ENCODE results near the gene RNF223. TPM values are rescaled to one million over a fixed set of nuclear protein-coding genes. Genes with fewer than 3 reads are reported as not detected.
"Not testable (repeated sequence)": the region's sequence is repeated elsewhere in the genome, so short reads cannot be mapped to it uniquely, and the experiment has no call there.

RNF223 gene
- total RNA-seq, 1 donor from 2014 or later, result not detected

DNA sequence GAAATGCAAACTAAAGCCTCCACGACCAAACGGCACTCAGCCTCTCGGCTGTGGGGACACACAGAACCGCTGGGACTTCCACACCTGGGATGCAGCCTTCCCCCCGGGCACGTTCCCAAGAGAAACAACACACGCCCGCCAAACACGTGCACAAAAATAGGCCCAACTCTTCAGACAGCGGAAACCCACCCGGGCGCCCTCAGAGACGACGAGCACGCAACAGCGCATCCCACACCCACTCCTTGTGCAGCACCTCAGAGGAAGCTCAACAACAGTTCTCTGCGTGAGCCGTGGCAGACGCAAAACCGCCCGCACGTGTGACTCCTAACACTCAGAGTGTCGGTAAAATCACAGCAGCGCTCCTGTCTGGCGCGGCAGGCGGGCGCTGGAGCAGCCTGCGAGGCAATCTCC, 36.5 kb upstream of the RNF223 start:
- Mint-ChIP-seq H3K27ac (ENCODE audit: unreplicated experiment) (no peak overlapping the region), H3K4me1 (ENCODE audit: unreplicated experiment) (peaks cover 11% of the 10 kb centered on the region), H3K9me3 (ENCODE audit: unreplicated experiment) (peaks cover 4% of the 10 kb centered on the region), H3K27me3 (ENCODE audit: unreplicated experiment) (peaks cover 6% of the 10 kb centered on the region), H3K36me3 (ENCODE audit: low read depth, unreplicated experiment) (peaks cover 33% of the 10 kb centered on the region), H3K4me3 (ENCODE audit: unreplicated experiment) (peak overlapping the region; percentile 42)
- no peak for DNase-seq (ENCODE audit: low spot score)
- TF ChIP-seq, protein P1, sequence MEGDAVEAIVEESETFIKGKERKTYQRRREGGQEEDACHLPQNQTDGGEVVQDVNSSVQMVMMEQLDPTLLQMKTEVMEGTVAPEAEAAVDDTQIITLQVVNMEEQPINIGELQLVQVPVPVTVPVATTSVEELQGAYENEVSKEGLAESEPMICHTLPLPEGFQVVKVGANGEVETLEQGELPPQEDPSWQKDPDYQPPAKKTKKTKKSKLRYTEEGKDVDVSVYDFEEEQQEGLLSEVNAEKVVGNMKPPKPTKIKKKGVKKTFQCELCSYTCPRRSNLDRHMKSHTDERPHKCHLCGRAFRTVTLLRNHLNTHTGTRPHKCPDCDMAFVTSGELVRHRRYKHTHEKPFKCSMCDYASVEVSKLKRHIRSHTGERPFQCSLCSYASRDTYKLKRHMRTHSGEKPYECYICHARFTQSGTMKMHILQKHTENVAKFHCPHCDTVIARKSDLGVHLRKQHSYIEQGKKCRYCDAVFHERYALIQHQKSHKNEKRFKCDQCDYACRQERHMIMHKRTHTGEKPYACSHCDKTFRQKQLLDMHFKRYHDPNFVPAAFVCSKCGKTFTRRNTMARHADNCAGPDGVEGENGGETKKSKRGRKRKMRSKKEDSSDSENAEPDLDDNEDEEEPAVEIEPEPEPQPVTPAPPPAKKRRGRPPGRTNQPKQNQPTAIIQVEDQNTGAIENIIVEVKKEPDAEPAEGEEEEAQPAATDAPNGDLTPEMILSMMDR (IDR thresholded peaks at IDR 0.05; ENCODE audit: unreplicated experiment), result no peak

DNA sequence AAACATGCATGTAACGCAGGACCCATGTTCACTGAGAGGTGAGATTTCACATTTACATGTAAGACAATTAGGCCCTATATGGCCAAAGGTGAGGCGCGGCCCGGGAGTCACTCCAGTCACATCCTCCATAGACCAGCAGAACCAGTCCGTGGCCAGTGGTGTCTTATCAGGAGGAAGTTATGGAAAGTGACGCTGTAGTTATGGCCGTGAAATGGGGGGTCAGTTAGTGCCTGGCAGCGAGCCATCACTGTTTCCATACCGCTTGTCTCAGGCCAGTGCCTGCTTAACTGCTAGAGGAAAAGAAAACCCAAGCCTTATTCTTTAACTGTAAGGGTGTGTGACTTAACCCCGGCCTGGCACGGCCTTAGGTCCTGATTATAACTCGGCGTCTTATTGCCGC, 35.6 kb upstream of the RNF223 start:
- no peak overlapping the region for H3K4me3 Mint-ChIP-seq (ENCODE audit: unreplicated experiment)
- DNase-seq (ENCODE audit: low spot score), result no peak
- peaks cover 33% of the 10 kb centered on the region for H3K36me3 Mint-ChIP-seq (ENCODE audit: low read depth, unreplicated experiment)
- no peak overlapping the region for H3K27ac Mint-ChIP-seq (ENCODE audit: unreplicated experiment)
- H3K9me3 Mint-ChIP-seq (ENCODE audit: unreplicated experiment), result peaks cover 4% of the 10 kb centered on the region
- H3K4me1 Mint-ChIP-seq (ENCODE audit: unreplicated experiment), result peaks cover 7% of the 10 kb centered on the region
- peaks cover 4% of the 10 kb centered on the region for H3K27me3 Mint-ChIP-seq (ENCODE audit: unreplicated experiment)
- TF ChIP-seq, protein P1 (IDR thresholded peaks at IDR 0.05; ENCODE audit: unreplicated experiment), result no peak

DNA sequence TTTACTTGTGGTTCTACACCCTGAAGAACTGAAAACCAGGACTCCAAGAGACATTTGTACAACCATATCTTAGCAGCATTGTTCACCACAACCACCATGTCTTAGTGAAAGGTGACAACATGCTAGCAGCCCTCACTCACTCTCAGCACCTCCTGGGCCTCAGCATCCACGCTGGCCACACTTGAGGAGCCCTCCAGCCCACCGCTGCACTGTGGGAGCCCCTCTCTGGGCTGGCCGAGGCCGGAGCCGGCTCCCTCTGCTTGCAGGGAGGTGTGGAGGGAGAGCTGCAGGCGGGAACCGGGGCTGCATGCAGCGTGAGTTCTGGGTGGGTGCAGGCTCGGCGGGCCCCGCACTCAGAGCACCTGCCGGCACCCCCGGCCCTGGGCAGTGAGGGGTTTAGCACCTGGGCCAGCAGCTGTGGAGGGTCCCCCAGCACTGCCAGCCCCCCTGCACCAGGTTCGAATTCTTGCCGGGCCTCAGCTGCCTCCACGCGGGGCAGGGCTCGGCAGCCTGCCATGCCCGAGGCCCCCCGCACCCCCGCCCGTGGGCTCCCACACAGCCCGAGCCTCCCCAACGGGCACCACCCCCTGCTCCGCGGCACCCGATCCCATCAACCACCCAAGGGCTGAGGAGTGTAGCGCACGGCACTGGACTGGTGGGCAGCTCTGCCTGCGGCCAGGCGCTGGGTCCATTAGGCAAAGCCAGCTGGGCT, 32.6 kb upstream of the RNF223 start:
- no peak overlapping the region for H3K4me3 Mint-ChIP-seq (ENCODE audit: unreplicated experiment)
- TF ChIP-seq, protein P1 (IDR thresholded peaks at IDR 0.05; ENCODE audit: unreplicated experiment), result no peak
- no peak overlapping the region for H3K27ac Mint-ChIP-seq (ENCODE audit: unreplicated experiment)
- no peaks in the 10 kb centered on the region for H3K4me1 Mint-ChIP-seq (ENCODE audit: unreplicated experiment)
- H3K27me3 Mint-ChIP-seq (ENCODE audit: unreplicated experiment), result peaks cover 2% of the 10 kb centered on the region
- H3K36me3 Mint-ChIP-seq (ENCODE audit: low read depth, unreplicated experiment), result peaks cover 15% of the 10 kb centered on the region
- H3K9me3 Mint-ChIP-seq (ENCODE audit: unreplicated experiment), result no peaks in the 10 kb centered on the region
- no peak for DNase-seq (ENCODE audit: low spot score)

DNA sequence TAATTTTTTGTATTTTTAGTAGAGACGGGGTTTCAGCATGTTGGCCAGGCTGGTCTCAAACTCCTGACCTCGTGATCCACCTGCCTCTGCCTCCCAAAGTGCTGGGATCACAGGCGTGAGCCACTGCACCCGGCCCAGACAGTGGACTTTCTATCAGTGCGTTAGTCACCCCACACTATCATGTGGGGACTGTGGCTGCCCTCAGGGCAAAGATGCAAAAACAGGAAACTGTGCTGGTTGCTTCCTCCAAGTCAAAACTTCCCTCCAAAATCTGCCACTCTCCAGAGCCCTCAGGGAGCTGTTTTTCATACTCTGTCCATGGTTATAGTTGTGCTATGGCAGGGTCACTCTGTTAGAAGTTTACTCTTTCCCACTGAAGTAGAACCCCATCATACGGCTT, 30.0 kb upstream of the RNF223 start:
- DNase-seq (ENCODE audit: low spot score); H3K4me1 Mint-ChIP-seq (ENCODE audit: unreplicated experiment); H3K36me3 Mint-ChIP-seq (ENCODE audit: low read depth, unreplicated experiment); H3K27me3 Mint-ChIP-seq (ENCODE audit: unreplicated experiment); H3K9me3 Mint-ChIP-seq (ENCODE audit: unreplicated experiment); H3K27ac Mint-ChIP-seq (ENCODE audit: unreplicated experiment); H3K4me3 Mint-ChIP-seq (ENCODE audit: unreplicated experiment): not testable (repeated sequence)

DNA sequence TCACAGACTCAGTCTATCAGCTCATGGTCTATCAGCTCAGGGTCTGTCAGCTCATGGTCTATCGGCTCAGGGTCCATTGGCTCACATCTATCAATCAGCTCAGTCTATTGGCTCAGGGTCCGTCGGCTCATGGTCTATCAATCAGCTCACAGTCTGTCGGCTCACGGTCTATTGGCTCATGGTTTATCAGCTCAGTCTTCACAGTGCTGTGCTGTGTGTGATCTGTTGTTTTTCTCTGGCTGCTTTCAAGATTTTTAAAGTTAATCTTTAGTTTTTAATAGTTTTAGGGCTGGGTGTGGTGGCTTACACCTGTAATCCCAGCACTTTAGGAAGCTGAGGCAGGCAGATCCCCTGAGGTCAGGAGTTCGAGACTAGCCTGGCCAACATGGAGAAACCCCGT, 27.4 kb upstream of the RNF223 start:
- TF ChIP-seq, protein P1 (IDR thresholded peaks at IDR 0.05; ENCODE audit: unreplicated experiment), result no peak

More for the DNA sequence above, 27.4 kb upstream of the RNF223 start:
- no peaks in the 10 kb centered on the region for H3K9me3 Mint-ChIP-seq (ENCODE audit: unreplicated experiment)
- H3K36me3 Mint-ChIP-seq (ENCODE audit: low read depth, unreplicated experiment), result peaks cover 7% of the 10 kb centered on the region
- no peaks in the 10 kb centered on the region for H3K4me1 Mint-ChIP-seq (ENCODE audit: unreplicated experiment)
- no peak overlapping the region for H3K27ac Mint-ChIP-seq (ENCODE audit: unreplicated experiment)
- no peak overlapping the region for H3K4me3 Mint-ChIP-seq (ENCODE audit: unreplicated experiment)
- DNase-seq (ENCODE audit: low spot score), result no peak
- H3K27me3 Mint-ChIP-seq (ENCODE audit: unreplicated experiment), result peaks cover 2% of the 10 kb centered on the region

Measured in endothelial cell (in vitro differentiated cells).